OCI-LY1 (cell line): Measurements from ENCODE around the gene SRSF5.

Experiments used
- H2AFZ ChIP-seq: fragments of 200-600 bp; sonication (generic), shearing (Covaris generic); 2 replicates; pipeline ENCODE4 v1.6.0; 2014; ENCODE audit warnings: antibody characterized with exemption, mild to moderate bottlenecking, low read length
- H3F3A ChIP-seq: fragments of 200-600 bp; sonication (generic), shearing (Covaris generic); 2 replicates; pipeline ENCODE4 v1.6.0; 2014; ENCODE audit warnings: mild to moderate bottlenecking, antibody characterized with exemption, low read length, moderate library complexity; ENCODE audit not compliant: insufficient read depth
- H3K27ac ChIP-seq: fragments of 200-600 bp; sonication (generic); 2 replicates; pipeline ENCODE4 v1.5.1; 2014; ENCODE audit warnings: low read length, mixed run types, mild to moderate bottlenecking, low read depth; ENCODE audit not compliant: poor library complexity, severe bottlenecking
- H3K27me3 ChIP-seq: fragments of 200-600 bp; sonication (generic); 2 replicates; pipeline ENCODE4 v1.6.0; 2014; ENCODE audit warnings: antibody characterized with exemption, mild to moderate bottlenecking, low read length, moderate library complexity; ENCODE audit not compliant: insufficient read depth
- H3K36me3 ChIP-seq: fragments of 200-600 bp; sonication (generic); 2 replicates; pipeline ENCODE4 v1.6.1; 2014; ENCODE audit warnings: mild to moderate bottlenecking, antibody characterized with exemption, low read length, moderate library complexity, mixed read lengths; ENCODE audit not compliant: insufficient read depth
- H3K4me1 ChIP-seq: fragments of 200-600 bp; sonication (generic); 2 replicates; pipeline ENCODE4 v1.5.1; 2014; ENCODE audit warnings: mild to moderate bottlenecking, low read length, moderate library complexity; ENCODE audit not compliant: insufficient read depth, severe bottlenecking
- H3K4me2 ChIP-seq: fragments of 200-600 bp; sonication (generic), shearing (Covaris generic); 2 replicates; pipeline ENCODE4 v1.6.1; 2014; ENCODE audit warnings: low read length
- H3K4me3 ChIP-seq: fragments of 200-600 bp; sonication (generic); 2 replicates; pipeline ENCODE4 v1.5.1; 2014; ENCODE audit warnings: low read length, low read depth, mild to moderate bottlenecking, mixed read lengths; ENCODE audit not compliant: poor library complexity, severe bottlenecking
- H3K79me2 ChIP-seq: fragments of 200-600 bp; shearing (Covaris generic); 2 replicates; pipeline ENCODE4 v1.6.1; 2016; ENCODE audit warnings: mixed run types, low read length, mixed read lengths; ENCODE audit not compliant: insufficient read depth
- H3K9ac ChIP-seq: fragments of 200-600 bp; sonication (generic), shearing (Covaris generic); 2 replicates; pipeline ENCODE4 v1.6.1; 2014; ENCODE audit warnings: mild to moderate bottlenecking, low read length, mixed read lengths
- H3K9me2 ChIP-seq: fragments of 200-600 bp; sonication (generic), shearing (Covaris generic); 2 replicates; pipeline ENCODE4 v1.6.1; 2014; ENCODE audit warnings: low read depth, mild to moderate bottlenecking, low read length, mixed read lengths
- H3K9me3 ChIP-seq: fragments of 200-600 bp; shearing (Covaris generic); 2 replicates; pipeline ENCODE4 v1.6.1; 2014; ENCODE audit warnings: low read length, mixed read lengths
- H4K20me1 ChIP-seq: fragments of 200-600 bp; sonication (generic), shearing (Covaris generic); 2 replicates; pipeline ENCODE4 v1.6.0; 2016; ENCODE audit warnings: mild to moderate bottlenecking, low read length; ENCODE audit not compliant: insufficient read depth
- EZH2 ChIP-seq: fragments of 200-600 bp; sonication (generic), shearing (Covaris generic); IDR thresholded peaks from 2 replicates; pipeline ENCODE4 v1.8.0; 2017; ENCODE audit warnings: borderline replicate concordance, mixed run types, mild to moderate bottlenecking, antibody characterized with exemption, low read length, moderate library complexity, mixed read lengths
- TF ChIP-seq, protein P1 (sequence below): fragments of 200-600 bp; sonication (generic), shearing (Covaris generic); IDR thresholded peaks from 2 replicates; pipeline ENCODE4 v1.5.1; 2017; ENCODE audit warnings: mild to moderate bottlenecking, antibody characterized with exemption, low read length, moderate library complexity, mixed read lengths

The SRSF5 gene

DNA sequence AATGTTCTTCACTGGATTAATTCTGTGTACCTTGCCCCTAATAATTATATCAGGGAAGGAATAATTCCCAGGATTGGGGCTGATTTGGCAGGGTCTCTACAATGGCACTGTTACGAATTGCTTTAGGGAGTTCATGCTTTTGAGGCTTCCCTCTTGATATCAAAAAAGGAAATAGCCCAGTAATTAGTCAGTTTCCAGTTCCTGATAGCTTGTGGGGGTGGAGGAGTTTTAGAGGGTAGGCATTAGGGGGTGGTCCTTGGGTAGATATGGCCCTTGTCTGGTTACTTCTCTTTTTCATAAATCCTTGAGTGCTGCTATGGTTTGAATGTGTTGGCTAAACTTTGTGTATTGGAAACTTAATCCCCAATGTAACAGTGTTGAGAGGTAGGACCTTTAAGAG is 6.1 kb upstream of the SRSF5 start:
- Histone ChIP-seq H3K4me2 (no peak overlapping the region), H4K20me1 (no peaks in the 10 kb centered on the region), H3K4me1 (peaks cover 1% of the 10 kb centered on the region), H3K9me3 (no peaks in the 10 kb centered on the region), H3K27me3 (no peaks in the 10 kb centered on the region), H3K9ac (no peak overlapping the region), H3K27ac (no peak overlapping the region), H3K79me2 (no peaks in the 10 kb centered on the region), H3F3A (no peaks in the 10 kb centered on the region), H3K9me2 (no peaks in the 10 kb centered on the region), H3K36me3 (no peaks in the 10 kb centered on the region), H2AFZ (no peak overlapping the region), H3K4me3 (no peak overlapping the region)
- no peak for TF ChIP-seq EZH2
- TF ChIP-seq, protein P1, sequence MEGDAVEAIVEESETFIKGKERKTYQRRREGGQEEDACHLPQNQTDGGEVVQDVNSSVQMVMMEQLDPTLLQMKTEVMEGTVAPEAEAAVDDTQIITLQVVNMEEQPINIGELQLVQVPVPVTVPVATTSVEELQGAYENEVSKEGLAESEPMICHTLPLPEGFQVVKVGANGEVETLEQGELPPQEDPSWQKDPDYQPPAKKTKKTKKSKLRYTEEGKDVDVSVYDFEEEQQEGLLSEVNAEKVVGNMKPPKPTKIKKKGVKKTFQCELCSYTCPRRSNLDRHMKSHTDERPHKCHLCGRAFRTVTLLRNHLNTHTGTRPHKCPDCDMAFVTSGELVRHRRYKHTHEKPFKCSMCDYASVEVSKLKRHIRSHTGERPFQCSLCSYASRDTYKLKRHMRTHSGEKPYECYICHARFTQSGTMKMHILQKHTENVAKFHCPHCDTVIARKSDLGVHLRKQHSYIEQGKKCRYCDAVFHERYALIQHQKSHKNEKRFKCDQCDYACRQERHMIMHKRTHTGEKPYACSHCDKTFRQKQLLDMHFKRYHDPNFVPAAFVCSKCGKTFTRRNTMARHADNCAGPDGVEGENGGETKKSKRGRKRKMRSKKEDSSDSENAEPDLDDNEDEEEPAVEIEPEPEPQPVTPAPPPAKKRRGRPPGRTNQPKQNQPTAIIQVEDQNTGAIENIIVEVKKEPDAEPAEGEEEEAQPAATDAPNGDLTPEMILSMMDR, result no peak

DNA sequence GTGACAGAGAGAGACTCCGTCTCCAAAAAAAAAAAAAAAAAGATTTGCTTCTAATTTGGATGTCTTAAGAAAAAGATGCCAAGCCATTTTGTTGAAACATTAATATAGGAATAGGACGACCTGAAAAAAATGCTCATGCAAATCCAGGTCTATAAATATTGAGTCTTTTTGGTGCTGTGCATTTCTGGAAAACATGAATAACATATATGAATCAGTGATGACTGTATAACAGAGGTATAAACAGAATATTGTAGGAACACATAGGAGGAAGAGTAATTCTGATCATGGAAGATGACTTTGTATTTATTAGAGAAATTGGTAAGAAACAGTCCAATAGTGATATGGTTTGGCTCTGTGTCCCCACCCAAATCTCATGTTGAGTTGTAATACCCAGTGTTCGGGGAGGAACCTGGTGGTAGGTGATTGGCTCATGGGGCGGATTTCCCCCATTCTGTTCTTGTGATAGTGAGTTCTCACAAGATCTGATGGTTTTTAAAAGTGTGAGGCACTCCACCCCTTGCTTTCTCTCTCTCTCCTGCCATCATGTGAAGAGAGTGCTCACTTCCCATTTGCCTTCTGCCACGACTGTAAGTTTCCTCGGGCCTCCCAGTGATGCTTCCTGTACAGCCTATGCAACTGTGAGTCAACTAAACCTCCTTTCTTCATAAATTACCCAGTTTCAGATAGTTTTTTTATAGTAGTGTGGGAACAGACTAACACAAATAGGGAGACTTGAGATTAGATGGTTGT is 3.0 kb upstream of the SRSF5 start:
- Histone ChIP-seq H3K9me3 (no peaks in the 10 kb centered on the region), H3K36me3 (peaks cover 17% of the 10 kb centered on the region), H3K9ac (no peak overlapping the region), H2AFZ (no peak overlapping the region), H3K79me2 (peaks cover 12% of the 10 kb centered on the region), H3K27ac (no peak overlapping the region), H3K27me3 (no peaks in the 10 kb centered on the region), H3F3A (no peaks in the 10 kb centered on the region), H3K4me1 (peaks cover 20% of the 10 kb centered on the region), H4K20me1 (peaks cover 5% of the 10 kb centered on the region; the same call in 1 of the 2 replicates), H3K4me2 (no peak overlapping the region), H3K4me3 (no peak overlapping the region), H3K9me2 (no peaks in the 10 kb centered on the region)
- TF ChIP-seq, protein P1, result no peak
- no peak for TF ChIP-seq EZH2

DNA sequence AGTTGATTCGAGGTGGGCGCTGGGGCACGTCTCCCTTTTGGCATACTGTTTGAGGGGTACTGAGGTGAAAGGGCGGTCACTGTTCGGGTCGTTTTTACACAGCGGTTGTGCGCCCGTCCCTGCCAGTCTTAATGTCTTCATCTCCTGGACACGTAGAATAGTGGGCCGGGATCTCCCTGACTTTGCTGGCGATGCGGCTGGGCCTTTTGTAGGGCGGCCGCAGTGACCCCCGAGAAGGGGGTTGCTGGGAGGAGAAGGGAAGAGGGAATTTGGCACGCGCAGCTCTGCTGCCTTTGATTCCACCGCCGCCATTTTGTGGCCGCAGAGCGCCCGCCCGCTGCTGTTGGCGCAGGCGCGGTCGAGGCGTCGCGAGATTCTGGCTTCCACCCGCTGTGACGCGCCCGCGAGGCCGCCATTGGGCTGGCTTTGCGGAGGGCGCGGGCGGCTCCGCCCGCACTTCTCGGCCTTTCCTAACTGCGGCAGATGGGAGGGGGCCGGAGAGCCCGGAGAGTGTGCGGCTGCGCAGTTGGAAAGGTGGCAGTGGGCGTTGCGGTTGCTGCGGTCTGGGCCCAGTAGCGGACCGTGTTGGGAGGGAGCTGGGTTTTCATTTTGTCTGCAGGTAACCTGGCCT is 542 bp downstream of the SRSF5 start:
- peaks cover 26% of the 10 kb centered on the region for H3K79me2 ChIP-seq
- peaks cover 25% of the 10 kb centered on the region for H3K4me1 ChIP-seq
- TF ChIP-seq EZH2, result no peak
- TF ChIP-seq, protein P1, result no peak
- H3K9me3 ChIP-seq, result no peaks in the 10 kb centered on the region
- peaks cover 53% of the 10 kb centered on the region for H3K36me3 ChIP-seq
- H3K27me3 ChIP-seq, result no peaks in the 10 kb centered on the region
- H3F3A ChIP-seq, result peaks cover under 1% of the 10 kb centered on the region; the same call in 1 of the 2 replicates
- H4K20me1 ChIP-seq, result peaks cover 5% of the 10 kb centered on the region; the same call in 1 of the 2 replicates
- H3K4me2 ChIP-seq, result peak overlapping the region; percentile 77
- H3K9me2 ChIP-seq, result no peaks in the 10 kb centered on the region
- H2AFZ ChIP-seq, result no peak overlapping the region
- H3K27ac ChIP-seq, result peak overlapping the region; percentile 93
- peak overlapping the region; percentile 98 for H3K9ac ChIP-seq
- peak overlapping the region; percentile 94 for H3K4me3 ChIP-seq
